Activated T-helper 1 cell treated with Interleukin-2 at 50 U/mL for 16 hours (primary cell): Measurements from ENCODE around the gene ETHE1.
A peak's percentile ranks its signal among the peaks of the same experiment; 100 is the strongest.

Experiments used
- DNase-seq: peaks from one replicate; pipeline ENCODE4 v3.0.0-alpha.2; 2020; ENCODE audit warnings: low read depth

Gene ETHE1

DNA sequence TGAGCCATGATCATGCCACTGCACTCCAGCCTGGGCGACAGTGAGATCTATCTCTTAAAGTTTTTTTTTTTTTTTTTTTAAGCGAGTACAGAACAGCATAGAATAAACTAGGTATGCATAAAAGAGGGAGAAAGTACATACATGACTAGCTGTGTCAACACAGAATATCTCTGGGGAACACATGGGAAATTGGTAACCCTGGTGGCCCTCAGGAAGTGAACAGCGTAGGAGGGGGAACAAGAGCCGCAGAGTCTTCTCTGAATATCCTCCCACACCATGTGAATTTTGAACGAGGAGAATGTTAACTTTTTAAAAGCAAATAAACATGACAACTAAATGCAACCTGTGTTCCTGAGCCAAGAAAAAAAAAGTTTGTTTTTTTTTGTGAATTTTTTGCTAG lies 37.7 kb downstream of the ETHE1 start:
- no peak for DNase-seq

DNA sequence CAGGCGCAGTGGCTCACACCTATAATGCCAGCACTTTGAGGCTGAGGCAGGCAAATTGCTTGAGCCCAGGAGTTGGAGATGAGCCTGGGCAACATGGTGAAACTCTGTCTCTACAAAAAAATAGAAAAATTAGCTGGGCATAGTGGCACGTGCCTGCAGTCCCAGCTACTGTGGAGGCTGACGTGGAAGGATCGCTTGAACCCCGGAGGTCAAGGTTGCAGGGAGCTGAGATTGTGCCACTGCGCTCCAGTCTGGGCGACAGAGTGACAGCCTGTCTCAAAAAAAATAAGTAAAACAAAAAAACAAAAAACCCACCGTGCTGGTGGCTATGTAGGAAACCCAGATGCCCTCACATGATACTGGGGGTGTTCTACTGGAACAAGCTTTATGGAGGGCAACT lies 38.8 kb downstream of the ETHE1 start:
- no peak for DNase-seq

DNA sequence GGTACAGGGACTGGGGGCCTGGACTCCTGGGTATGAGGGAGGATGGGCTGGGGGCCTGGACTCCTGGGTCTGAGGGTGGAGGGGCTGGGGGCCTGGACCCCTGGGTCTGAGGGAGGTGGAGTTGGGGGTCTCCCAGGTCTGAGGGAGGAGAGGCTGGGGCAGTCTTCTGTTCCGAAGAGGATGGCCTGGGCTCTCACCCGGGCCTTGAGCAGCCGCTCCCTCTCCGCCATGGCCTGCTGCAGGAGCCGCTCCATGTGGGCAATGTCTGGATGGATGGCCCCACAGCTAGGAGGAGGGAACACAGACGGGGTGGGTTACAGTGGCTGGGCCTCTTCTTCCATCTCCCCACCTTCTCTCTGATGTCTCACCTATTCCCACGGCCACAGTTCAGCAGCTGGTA lies 40.6 kb downstream of the ETHE1 start:
- DNase-seq: no peak

DNA sequence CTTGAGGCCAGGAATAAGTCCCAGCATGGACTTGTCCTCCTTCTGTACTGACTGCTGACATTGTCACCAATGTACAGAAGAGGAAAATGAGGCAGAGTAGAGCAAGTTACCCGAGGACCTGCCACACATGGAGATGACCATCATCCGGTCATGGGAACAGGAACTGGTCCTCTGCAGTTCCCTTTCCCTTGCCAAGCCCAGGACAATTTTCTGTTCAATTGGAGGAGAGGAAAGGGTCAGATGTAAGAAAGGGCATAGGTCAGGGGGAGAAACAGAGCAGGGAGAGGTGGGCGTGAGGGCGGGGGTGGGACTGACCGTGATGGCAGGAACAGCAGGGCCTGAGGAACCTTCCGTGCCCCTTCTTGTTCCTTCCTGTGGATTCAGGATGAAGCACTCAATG lies 41.0 kb downstream of the ETHE1 start:
- DNase-seq: no peak

DNA sequence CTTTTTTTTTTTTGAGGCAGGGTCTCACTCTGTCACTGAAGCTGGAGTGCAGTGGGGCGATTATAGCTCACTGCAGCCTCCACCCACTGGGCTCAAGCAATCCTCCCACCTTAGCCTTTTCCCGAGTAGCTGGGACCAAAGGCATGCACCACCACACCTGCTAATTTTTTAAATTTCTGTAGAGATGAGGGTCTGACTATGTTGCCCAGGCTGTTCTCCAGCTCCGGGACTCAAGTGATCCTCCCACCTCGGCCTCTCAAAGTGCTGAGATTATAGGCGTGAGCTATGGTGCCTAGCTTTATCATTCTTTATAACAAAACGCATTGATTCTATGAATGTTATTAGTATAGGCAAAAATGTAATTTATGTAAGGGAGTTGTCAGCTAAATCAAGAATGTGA lies 43.7 kb downstream of the ETHE1 start:
- no peak for DNase-seq

DNA sequence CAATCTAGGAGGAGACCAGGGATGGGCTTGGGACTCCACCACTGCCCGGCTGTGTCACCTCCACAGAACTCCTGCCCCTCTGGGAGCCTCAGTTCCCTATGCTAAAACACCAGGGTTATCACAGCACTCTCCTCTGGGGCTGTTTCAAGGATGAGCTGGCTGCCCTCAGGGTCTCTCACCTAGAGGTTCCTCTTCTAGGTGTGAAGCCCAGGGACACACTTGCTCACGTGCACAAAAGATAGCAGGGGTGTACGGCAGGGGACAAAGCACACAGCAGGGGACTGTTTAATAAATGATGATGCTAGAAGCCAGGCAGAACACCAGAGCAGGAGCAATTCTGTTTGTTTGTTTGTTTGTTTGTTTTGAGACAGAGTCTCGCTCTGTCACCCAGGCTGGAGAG lies 44.8 kb downstream of the ETHE1 start:
- DNase-seq: no peak

DNA sequence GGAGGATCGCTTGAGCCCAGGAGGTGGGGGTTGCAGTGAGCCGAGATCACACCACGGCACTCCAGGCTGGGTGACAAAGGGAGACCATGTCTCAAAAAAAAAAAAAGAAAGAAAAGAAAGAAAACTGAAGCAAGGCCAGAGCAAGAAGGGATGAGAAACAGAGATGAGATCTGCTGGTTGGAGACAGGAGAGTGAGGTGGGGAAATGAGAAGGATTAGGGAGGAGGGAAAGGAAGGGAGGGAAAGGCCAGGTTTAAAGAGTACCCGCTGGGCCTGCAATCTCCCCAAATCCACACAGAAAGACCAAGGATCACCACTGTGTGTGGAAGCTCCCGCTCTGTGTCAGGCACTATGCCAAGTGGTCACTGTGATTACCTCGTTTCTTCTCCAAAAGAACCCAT lies 45.3 kb downstream of the ETHE1 start:
- DNase-seq: no peak

DNA sequence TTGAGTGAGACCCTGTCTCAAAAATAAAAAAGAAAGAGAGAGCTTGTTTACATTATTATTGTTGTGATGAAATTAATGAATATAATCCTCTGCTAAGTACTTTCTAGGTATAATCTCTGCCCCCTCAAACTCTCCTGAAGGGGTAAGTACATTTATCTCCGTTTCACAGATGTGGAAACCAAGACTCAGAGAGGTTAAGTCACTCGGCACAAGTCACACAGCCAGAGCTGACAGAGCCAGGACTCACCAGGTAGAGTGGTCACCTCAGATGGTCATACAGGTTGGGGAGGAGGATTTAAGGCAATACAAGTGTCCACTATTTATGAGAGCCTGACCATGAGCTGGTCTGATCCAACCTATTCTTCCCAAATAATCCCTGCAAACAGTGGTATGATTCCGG lies 46.4 kb downstream of the ETHE1 start:
- DNase-seq: no peak

DNA sequence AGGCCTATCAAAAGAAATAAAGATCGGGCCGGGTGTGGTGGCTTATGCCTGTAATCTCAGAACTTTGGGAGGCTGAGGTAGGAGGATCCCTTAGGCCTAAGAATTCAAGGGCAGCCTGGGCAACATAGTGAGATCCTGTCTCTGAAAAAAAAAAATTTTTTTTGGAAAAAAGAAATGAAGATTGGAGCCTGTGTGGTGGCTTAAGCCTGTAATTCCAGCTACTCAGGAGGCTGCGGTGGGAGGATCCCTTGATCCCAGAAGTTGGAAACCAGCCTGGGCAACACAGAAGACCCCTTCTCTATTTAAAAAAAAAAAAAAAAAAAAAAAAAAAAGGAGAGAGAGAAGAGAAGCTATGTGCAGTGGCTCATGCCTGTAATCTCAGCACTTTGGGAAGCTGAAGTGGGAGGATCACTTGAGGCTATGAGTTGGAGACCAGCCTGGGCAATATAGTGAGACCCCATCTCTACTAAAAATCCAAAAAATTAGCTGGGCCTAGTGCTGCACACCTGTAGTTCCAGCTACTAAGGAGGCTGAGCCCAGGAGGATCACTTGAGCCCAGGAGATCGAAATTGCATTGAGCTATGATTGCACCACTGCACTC lies 46.9 kb downstream of the ETHE1 start:
- no peak for DNase-seq

DNA sequence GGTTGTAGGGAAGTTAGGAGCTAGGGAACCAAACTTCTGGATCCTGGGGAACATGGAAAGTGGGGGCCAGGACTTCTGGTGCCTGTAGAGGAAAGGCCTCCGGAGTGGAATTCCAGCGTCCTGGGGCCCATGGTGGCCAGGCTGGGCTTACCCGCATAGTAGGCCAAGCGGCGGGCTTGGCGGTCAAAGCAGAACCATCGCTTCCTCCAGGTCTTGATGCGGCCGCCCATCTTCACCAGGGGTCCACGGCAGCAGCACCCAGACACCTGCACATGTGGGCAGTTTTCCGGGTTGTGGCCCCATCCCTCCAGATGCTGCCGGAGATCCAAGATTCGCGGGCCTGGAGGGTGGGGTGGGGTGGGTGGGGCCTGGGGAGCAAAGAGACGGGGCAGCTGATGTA lies 47.8 kb downstream of the ETHE1 start:
- no peak for DNase-seq

DNA sequence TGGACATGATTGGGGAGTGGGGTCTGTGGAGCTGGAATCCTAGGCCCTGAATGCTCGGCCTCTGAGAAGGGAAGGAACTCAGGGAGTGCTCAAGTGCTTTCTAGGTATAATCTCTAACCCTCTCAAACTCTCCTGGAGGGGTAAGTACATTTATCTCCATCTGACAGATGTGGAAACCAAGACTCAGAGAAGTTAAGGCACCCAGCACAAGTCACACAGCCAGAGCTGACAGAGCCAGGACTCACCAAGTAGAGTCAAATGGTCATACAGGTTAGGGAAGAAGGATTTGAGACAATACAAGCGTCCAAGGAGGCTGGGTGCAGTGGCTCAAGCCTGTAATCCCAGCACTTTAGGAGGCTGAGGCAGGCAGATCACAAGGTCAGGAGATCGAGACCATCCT lies 48.7 kb downstream of the ETHE1 start:
- DNase-seq: no peak

DNA sequence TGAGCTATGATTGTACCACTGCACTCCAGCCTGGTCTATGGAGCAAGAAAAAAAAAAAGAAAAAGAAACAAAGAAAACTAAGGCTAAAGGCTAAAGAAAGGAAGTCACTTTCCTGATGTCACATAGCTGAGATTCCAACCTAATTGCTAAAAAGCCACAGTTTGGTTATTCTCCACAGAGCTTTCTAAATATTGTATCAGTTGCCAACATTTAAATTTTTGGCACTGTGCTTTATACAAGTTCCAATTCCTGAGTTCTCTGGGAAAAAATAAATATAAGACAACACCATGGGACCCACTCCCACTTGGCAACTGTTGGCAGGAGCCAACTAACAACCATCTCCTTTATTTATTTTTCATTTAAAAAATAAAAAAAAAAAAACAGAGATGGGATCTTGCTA lies 50.4 kb downstream of the ETHE1 start:
- no peak for DNase-seq

DNA sequence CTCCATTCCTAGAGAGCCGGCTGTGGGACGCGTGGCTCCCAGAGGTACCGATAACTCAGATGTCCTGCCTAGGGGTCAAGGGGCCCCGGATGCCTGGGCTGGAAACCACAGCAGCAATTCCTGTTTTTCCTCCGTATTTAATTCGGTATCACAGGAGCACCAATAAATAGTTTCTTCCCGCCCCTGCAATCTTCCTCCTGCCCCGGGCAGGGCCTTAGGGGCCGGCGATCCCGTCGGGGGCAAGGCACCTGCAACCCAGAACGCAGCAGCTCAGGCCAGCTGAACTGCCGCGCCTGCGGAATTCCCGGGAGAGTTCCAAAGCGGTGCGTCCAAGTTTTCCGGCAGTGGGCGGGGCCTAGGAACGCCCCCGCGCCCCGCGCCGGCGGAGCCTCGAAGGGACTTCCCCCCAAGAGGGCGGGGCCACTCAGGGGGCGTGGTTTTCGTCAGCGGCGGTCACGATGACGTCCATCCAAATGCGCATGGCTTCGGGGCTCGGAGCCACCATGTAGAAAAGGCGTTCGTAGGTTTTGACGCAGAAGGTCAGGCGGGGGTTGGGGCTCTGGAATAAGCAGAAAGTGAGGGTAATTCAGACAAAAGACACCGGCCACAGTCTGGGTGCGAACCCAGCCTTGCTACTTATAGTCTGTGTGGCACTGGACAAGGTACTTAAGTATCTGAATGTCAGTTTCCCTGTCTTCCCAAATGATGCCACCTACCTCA lies 51.9 kb downstream of the ETHE1 start:
- DNase-seq: peak; percentile 88

DNA sequence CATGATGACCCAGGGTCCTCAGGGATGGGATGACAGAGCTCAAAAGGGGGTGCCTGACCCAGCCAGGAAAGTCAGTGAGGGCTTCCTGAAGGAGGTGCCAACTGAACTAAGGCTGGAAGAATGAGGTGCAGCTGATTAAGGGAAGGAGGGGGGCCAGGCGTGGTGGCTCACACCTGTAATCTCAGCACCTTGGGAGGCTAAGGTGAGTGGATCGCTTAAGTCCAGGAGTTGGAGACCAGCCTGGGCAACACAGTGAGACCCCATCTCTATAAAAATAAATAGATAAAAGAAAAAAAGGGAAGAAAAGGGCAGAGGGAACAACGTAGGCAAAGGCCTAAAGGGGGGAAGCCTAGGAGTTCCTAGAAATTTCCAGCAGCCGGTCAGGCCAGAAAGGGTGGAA lies 52.5 kb downstream of the ETHE1 start:
- DNase-seq: no peak

DNA sequence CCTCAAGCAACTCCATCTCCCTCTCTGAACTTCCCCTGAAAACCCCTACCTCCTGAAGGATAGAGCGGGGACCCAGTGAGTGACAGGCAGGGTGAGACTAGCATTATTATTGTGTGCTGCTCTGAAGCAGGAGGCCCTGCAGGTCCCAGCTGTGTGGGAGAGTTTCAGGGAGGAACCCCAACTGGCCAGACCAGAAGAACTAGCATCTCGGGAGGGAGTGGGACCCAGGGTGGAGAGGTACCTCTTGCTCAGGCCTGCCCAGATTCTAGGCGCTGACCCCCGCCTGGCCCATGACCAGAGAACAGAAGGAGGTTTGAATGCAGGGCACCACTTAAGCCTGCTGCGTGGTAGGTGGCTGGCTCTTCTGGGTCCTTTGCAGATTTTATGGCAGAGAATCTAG lies 55.9 kb downstream of the ETHE1 start:
- DNase-seq: no peak

DNA sequence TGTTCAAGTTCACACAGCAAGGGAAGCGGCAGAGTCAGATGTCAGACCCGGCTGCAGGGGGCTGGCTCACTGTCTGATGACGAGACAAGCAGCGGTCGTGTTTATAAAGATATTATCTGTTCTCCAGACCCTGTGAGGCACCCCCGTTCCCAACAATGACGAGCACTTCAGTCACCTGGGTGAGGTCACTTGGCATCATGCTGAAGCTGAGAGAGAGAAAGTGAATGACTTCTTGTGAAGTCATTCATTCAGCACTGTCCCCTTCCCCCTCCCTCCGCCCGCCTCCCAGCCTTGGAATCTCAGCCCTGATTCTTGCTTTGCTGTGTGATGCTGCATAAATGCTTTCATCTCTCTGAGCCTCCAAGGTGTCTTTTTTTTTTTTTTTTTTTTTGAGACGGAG lies 56.7 kb downstream of the ETHE1 start:
- DNase-seq: peak; percentile 8

DNA sequence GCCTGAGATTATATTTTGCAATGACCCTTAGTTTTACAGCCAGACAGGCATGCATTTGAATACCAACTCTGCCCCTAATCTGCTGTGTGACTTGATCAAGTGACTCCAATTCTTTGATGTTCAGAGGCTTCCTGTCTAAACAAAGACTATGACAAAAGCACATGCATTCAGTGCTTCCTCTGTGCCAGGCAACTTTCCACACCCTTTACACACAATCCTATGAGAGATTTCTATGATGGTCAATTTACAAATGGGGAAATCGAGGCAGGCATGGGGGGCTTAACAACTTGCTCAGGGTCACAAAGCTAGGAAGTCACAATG lies 57.9 kb downstream of the ETHE1 start:
- no peak for DNase-seq

DNA sequence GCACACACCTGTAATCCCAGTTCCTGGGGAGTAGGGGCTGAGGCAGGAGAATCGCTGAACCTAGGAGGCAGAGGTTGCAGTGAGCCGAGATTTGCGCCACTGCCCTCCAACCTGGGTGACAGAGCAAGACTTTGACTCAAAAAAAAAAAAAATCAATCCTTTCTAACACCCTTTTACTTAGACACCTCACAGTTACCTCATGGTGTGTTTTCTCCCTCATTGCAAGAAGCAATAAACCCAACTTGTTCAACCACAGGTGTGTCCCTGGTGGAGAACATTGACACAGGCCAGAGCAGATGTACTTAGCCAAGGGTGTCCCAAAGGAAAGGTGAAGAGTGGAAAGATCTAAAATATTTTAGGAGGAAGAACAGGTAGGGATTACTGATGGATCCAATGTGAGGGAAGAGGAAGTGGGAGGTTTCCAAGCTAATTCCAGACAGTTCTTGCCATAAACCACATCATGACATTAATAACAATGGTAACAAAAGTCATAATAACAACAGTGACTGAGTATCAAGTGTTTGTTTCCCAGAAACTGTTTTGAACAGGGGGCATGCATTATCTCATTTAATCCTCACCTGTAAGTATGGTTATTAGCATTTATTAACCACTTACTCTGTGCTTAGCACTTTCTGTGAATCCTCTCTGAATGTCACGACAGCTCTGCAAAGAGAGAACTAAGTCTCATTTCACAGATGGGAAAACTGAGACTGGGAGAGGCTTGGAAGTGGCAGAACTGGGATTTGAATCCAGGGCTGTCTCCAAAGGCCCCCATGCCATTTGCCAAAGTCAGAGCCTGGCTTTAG lies 58.4 kb downstream of the ETHE1 start:
- DNase-seq: no peak

DNA sequence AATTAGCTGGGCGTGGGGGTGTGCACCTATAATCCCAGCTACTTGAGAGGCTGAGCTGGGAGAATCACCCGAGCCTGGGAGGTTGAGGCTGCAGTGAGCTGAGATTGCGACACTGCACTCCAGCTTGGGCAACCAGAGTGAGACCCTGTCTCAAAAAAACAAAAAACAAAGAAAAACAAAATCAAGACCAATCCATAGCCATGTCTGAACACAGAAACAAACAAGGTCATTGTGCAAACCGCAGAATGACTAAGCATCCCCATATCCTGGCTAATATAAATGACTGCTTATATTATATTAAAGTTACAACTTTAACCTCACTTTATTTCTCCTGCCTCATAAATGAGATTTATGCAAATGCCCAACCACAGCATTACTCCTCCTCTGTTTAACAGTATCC lies 59.3 kb downstream of the ETHE1 start:
- DNase-seq: no peak

DNA sequence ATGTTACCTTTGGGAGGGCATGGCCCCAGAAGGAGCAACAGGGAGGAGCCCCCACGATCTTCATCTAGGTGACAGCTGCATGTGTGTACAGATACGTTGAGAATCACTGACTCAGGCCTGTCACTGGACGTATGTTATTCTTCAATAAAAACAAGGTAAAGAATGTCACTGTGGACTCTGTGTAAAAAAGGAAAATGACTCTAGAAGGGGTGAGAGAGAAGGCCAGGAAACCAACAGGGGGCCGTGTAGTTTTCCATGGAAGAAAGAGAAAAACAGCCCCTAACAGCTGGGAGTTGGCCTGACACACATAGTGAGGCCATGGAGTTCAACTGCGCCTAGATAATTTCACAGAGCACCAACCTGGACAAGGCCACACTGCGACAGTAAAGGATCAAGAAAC lies 59.7 kb downstream of the ETHE1 start:
- DNase-seq: no peak

DNA sequence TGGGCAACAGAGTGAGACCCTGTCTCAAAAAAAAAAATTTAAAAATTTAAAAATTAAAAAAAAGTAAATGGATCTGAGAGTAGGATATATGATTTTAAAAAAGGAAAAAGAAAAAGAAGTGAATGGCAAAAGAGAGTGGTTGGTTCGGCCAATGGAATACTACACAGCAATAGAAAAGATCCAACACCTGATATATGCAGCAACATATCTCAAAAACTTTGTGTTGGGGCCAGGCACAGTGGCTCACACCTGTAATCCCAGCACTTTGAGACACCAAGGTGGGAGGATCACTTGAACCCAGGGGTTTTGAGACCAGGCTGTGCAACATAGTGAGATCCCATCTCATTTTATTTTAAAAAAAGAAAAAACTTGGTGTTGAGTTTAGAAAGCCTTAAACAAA lies 60.2 kb downstream of the ETHE1 start:
- no peak for DNase-seq

DNA sequence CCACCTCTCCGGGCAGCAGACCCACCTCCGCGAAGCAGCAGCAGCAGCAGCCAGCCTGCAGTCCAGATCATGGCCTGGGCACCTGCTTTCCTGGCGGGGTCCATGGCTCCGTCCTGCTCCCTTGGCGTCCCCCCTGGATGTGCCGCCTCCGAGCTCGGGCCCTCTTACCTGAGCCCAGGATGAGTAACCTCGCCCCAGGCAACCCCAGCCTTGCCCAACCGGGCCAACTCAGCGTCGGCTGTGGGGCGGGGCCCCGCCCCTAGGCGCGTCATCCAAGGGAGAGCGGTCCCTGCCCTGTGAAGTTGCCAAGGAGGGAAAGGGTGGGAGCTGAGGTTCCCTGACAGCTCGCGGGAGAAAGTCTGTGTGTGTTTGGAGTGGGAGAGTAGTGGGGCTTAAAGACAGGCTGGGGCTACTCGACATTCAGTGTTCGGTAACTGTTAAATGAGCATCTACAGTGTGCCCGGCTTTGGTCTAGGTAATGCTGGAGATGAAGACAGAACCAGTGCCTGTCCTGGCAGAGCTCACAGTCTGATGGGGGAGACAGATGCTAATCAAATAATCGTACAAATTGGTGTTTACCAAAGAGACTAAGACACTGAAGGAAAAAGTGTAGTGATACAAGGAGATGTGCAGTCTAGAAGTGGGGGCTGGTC lies 61.4 kb downstream of the ETHE1 start, which contains the start of gene LYPD3:
LYPD3 (minus strand) TSS at position 141 of the 653 bp plus-strand sequence; CDS start at position 104, 37 bp downstream.
- no peak for DNase-seq
